HepG2 (cell line): ENCODE data around the gene NRG4. TPM values are rescaled to one million over a fixed set of nuclear protein-coding genes. Genes with fewer than 3 reads are reported as not detected.

Experiments used
- ATF4 ChIP-seq, 2 experiments: fragments of 450-650 bp in 1 of 2; sonication (generic) in 1 of 2; formaldehyde crosslinking; IDR thresholded peaks; 2 replicates each; pipeline versions ENCODE4 v1.5.0 to v1.8.0; 2020 to 2022; ENCODE audit warnings: mild to moderate bottlenecking in 1 of 2, missing genetic modification reagents in 1 of 2
- ATF7 ChIP-seq, 2 experiments: fragments of 450-650 bp in 1 of 2; sonication (generic) in 1 of 2; formaldehyde crosslinking in 1 of 2; IDR thresholded peaks; 2 replicates each; pipeline versions ENCODE4 v1.4.0 to v1.6.1; 2016 to 2020; ENCODE audit warnings: antibody characterized with exemption in 1 of 2, mild to moderate bottlenecking in 1 of 2, missing genetic modification reagents in 1 of 2
- ATM ChIP-seq: fragments of 450-650 bp; IDR thresholded peaks from 2 replicates; pipeline ENCODE4 v1.7.1; 2017; ENCODE audit warnings: mild to moderate bottlenecking, borderline replicate concordance
- DMAP1 ChIP-seq: IDR thresholded peaks from 2 replicates; pipeline ENCODE4 v1.6.1; 2016
- DNMT1 ChIP-seq: sonication (generic); formaldehyde crosslinking; IDR thresholded peaks from 2 replicates; pipeline ENCODE4 v1.5.1; 2020; ENCODE audit warnings: mild to moderate bottlenecking, missing genetic modification reagents
- DR1 ChIP-seq: sonication (generic); formaldehyde crosslinking; IDR thresholded peaks from 2 replicates; pipeline ENCODE4 v1.8.0; 2021; ENCODE audit warnings: mild to moderate bottlenecking, missing genetic modification reagents, inconsistent platforms
- HNRNPL ChIP-seq: fragments of 200-400 bp; formaldehyde crosslinking; IDR thresholded peaks from 2 replicates; pipeline ENCODE4 v1.6.1; 2017; ENCODE audit warnings: mild to moderate bottlenecking, low read depth, low read length
- KLF15 ChIP-seq: sonication (generic); formaldehyde crosslinking; IDR thresholded peaks from 2 replicates; pipeline ENCODE4 v1.8.1; 2023; ENCODE audit warnings: borderline replicate concordance, mild to moderate bottlenecking, inconsistent platforms, missing genetic modification reagents, mixed read lengths
- MAFF ChIP-seq: IDR thresholded peaks from 2 replicates; pipeline ENCODE4 v1.6.1; 2011; ENCODE audit warnings: low read depth, low read length, improper control_type of control experiment
- MED1 ChIP-seq: sonication (generic); formaldehyde crosslinking; IDR thresholded peaks from 2 replicates; pipeline ENCODE4 v1.4.0; 2020; ENCODE audit warnings: missing genetic modification reagents
- MTERF4 ChIP-seq: sonication (generic); formaldehyde crosslinking; IDR thresholded peaks from 2 replicates; pipeline ENCODE4 v1.8.0; 2023; ENCODE audit warnings: mild to moderate bottlenecking, missing genetic modification reagents
- PITX1 ChIP-seq: sonication (generic); formaldehyde crosslinking; IDR thresholded peaks from 2 replicates; pipeline ENCODE4 v1.5.1; 2020; ENCODE audit warnings: mild to moderate bottlenecking, missing genetic modification reagents
- RELA ChIP-seq: sonication (generic); formaldehyde crosslinking; IDR thresholded peaks from 2 replicates; pipeline ENCODE4 v1.4.0; 2020; ENCODE audit warnings: missing genetic modification reagents
- TP53 ChIP-seq: sonication (generic); formaldehyde crosslinking; conservative IDR thresholded peaks from 2 replicates; pipeline ENCODE4 v1.4.0; 2020; ENCODE audit warnings: missing genetic modification reagents
- YEATS2 ChIP-seq: sonication (generic); formaldehyde crosslinking; IDR thresholded peaks from 2 replicates; pipeline ENCODE4 v1.4.0; 2020; ENCODE audit warnings: missing genetic modification reagents, borderline replicate concordance
- YY1 ChIP-seq: IDR thresholded peaks from 2 replicates; pipeline ENCODE4 v1.6.1; 2011; ENCODE audit warnings: low read length, low read depth, moderate library complexity, mild to moderate bottlenecking; ENCODE audit not compliant: insufficient read depth, insufficient replicate concordance
- ZBTB3 ChIP-seq: sonication (generic); formaldehyde crosslinking; IDR thresholded peaks from 2 replicates; pipeline ENCODE4 v1.4.0; 2020; ENCODE audit warnings: low read depth, mild to moderate bottlenecking, moderate library complexity, missing genetic modification reagents, borderline replicate concordance
- ZBTB37 ChIP-seq: sonication (generic); formaldehyde crosslinking; IDR thresholded peaks from 2 replicates; pipeline ENCODE4 v1.4.0; 2020; ENCODE audit warnings: mild to moderate bottlenecking, missing genetic modification reagents
- ZFP91 ChIP-seq: sonication (generic); formaldehyde crosslinking; IDR thresholded peaks from 2 replicates; pipeline ENCODE4 v1.9.0; 2022; ENCODE audit warnings: missing genetic modification reagents, mild to moderate bottlenecking, borderline replicate concordance
- ZNF44 ChIP-seq: sonication (generic); formaldehyde crosslinking; IDR thresholded peaks from 2 replicates; pipeline ENCODE4 v1.5.1; 2020; ENCODE audit warnings: mild to moderate bottlenecking, missing genetic modification reagents
- ZNF597 ChIP-seq: sonication (generic); formaldehyde crosslinking; IDR thresholded peaks from 2 replicates; pipeline ENCODE4 v1.5.0; 2020; ENCODE audit warnings: missing genetic modification reagents
- ZNF75D ChIP-seq: sonication (generic); formaldehyde crosslinking; IDR thresholded peaks from 2 replicates; pipeline ENCODE4 v1.8.1; 2023; ENCODE audit warnings: missing genetic modification reagents, mild to moderate bottlenecking, borderline replicate concordance
- ZNF777 ChIP-seq: sonication (generic); formaldehyde crosslinking; IDR thresholded peaks from 2 replicates; pipeline ENCODE4 v1.4.0; 2020; ENCODE audit warnings: missing genetic modification reagents
- polyA plus RNA-seq, 8 experiments: library from polyadenylated mRNA; depleted of rRNA in 3 of 8; stranded (reverse) in 7 of 8; unstranded in 1 of 8; fragments of >200 nt; fragmentation: Illumina TruSeq in 4 of 8; extraction: Trizol in 4 of 8; gene quantifications; 2 replicates each; pipeline versions ENCODE4 v1.2.1 to v1.2.3, GENCODE V29; 2011 to 2016; ENCODE audit warnings: low read depth in 4 of 8, missing spikeins in 1 of 8, mixed read lengths in 1 of 8; ENCODE audit not compliant: insufficient read depth in 1 of 8
- total RNA-seq, 5 experiments: library from RNA; depleted of rRNA; stranded (reverse); fragments of >200 nt; fragmentation: Illumina TruSeq; extraction: Trizol; gene quantifications; 2 replicates each; pipeline ENCODE4 v1.2.3, GENCODE V29; 2016; ENCODE audit warnings: low read depth in 1 of 5

Gene NRG4
- total and polyA plus RNA-seq, 2 of the 13 experiments (the other 11 are each of a cell fraction or from before 2014, with no cell fraction given), result 0.01 TPM; not detected in 1

- no peak for TF ChIP-seq MAFF
- TF ChIP-seq ZFP91 (CRISPR knock-in tag), result peak; percentile 92
- peak; percentile 96; the same call in 1 of the 2 replicates for TF ChIP-seq DMAP1
- TF ChIP-seq YY1, result peak; percentile 74
- TF ChIP-seq KLF15 (CRISPR knock-in tag), result peak; percentile 77; the same call in 1 of the 2 replicates
- TF ChIP-seq ZBTB3 (CRISPR knock-in tag), result peak; percentile 81; the same call in 1 of the 2 replicates
- peak; percentile 71; the same call in 1 of the 2 replicates for TF ChIP-seq DNMT1 (CRISPR knock-in tag)
- TF ChIP-seq RELA (CRISPR knock-in tag), result no peak
- TF ChIP-seq PITX1 (CRISPR knock-in tag), result peak; percentile 88
- TF ChIP-seq YEATS2, result peak; percentile 84
- TF ChIP-seq MED1 (CRISPR knock-in tag), result peak; percentile 82
- no peak for TF ChIP-seq ATM
- TF ChIP-seq ZNF777 (CRISPR knock-in tag), result peak; percentile 90
- no peak for TF ChIP-seq ZNF44 (CRISPR knock-in tag)
- peak in 1 of 2 experiments; percentile 90; a peak in 2 of 4 replicates for TF ChIP-seq ATF4 (CRISPR knock-in tag; IDR thresholded peaks at IDR 0.05)
- no peak for TF ChIP-seq ZNF75D (CRISPR knock-in tag)
- no peak for TF ChIP-seq ZNF597 (CRISPR knock-in tag)
- TF ChIP-seq HNRNPL, result peak; percentile 28; the same call in 1 of the 2 replicates
- TF ChIP-seq ATF7 (IDR thresholded peaks at IDR 0.05), result no peak
- TF ChIP-seq ATF7 (CRISPR knock-in tag; IDR thresholded peaks at IDR 0.05), result no peak
- TF ChIP-seq DR1, result peak; percentile 91
- TF ChIP-seq MTERF4 (CRISPR knock-in tag), result 0 out of 2 replicates have a peak, but pooled peaks have one; percentile 25
- TF ChIP-seq TP53 (CRISPR knock-in tag), result peak; percentile 88; the same call in 1 of the 2 replicates
- TF ChIP-seq ZBTB37 (CRISPR knock-in tag), result no peak
These were observed 108.6 kb downstream of the NRG4 start, which contains the start of gene FBXO22 (continued) for GRCh38 chr15:75903331-75904239.
